Measurements from ENCODE around the gene LRRC28. TPM values are rescaled to one million over a fixed set of nuclear protein-coding genes. Genes with fewer than 3 reads are reported as not detected.
A peak's percentile ranks its signal among the peaks of the same experiment; 100 is the strongest.

Gene LRRC28
- total RNA-seq, 3 donors from 2014 or later (not counting 1 experiment from before 2014, with no cell fraction given) = 18.2 to 20.9 (median 18.7) TPM

GRCh38 chr15:99343881-99344551, 92.7 kb downstream of the LRRC28 start:
- Mint-ChIP-seq H3K4me3 (no peak overlapping the region), H3K9me3 (no peaks in the 10 kb centered on the region), H3K27me3 (ENCODE audit: low read depth in 2 of 2) (no peaks in the 10 kb centered on the region), H3K36me3 (no peaks in the 10 kb centered on the region), H3K4me1 (no peaks in the 10 kb centered on the region), H3K27ac (no peak overlapping the region)
- TF ChIP-seq CTCF (IDR thresholded peaks at IDR 0.05) = no peak
- Histone ChIP-seq H3K27me3 (ENCODE audit: control insufficient read depth, insufficient read depth, low read length) (no peaks in the 10 kb centered on the region), H3K4me3 (ENCODE audit: low read length) (no peak overlapping the region), H3K4me1 (ENCODE audit: control insufficient read depth, insufficient read depth, low read length) (no peaks in the 10 kb centered on the region), H3K9me3 (ENCODE audit: control insufficient read depth, insufficient read depth, low read length) (no peaks in the 10 kb centered on the region), H3K27ac (ENCODE audit: low read length) (no peak overlapping the region), H3K36me3 (ENCODE audit: control insufficient read depth, insufficient read depth, low read length) (peaks cover 2% of the 10 kb centered on the region)
- WGBS (ENCODE audit: insufficient coverage) = 91% methylated on average over 9 of the region's 9 CpGs
- ATAC-seq = no peak
- DNase-seq = peak in 1 of 2 donors; percentile 66
- intact Hi-C loops (cut with micrococcal nuclease) = no loop called here

- Mint-ChIP-seq H3K4me1 (no peaks in the 10 kb centered on the region), H3K9me3 (no peaks in the 10 kb centered on the region), H3K4me3 (no peak overlapping the region), H3K27ac (no peak overlapping the region), H3K36me3 (no peaks in the 10 kb centered on the region), H3K27me3 (ENCODE audit: low read depth in 2 of 2) (no peaks in the 10 kb centered on the region)
- H3K4me3 ChIP-seq (ENCODE audit: low read length) = no peak overlapping the region
- intact Hi-C loops (cut with micrococcal nuclease) = no loop called here
- no peaks in the 10 kb centered on the region for H3K4me1 ChIP-seq (ENCODE audit: control insufficient read depth, insufficient read depth, low read length)
- DNase-seq (no peak), ATAC-seq (no peak)
- no peaks in the 10 kb centered on the region for H3K27me3 ChIP-seq (ENCODE audit: control insufficient read depth, insufficient read depth, low read length)
- H3K36me3 ChIP-seq (ENCODE audit: control insufficient read depth, insufficient read depth, low read length) = peaks cover 2% of the 10 kb centered on the region
- no peaks in the 10 kb centered on the region for H3K9me3 ChIP-seq (ENCODE audit: control insufficient read depth, insufficient read depth, low read length)
- H3K27ac ChIP-seq (ENCODE audit: low read length) = no peak overlapping the region
- WGBS (ENCODE audit: insufficient coverage) = 100% methylated on average over 1 of the region's 2 CpGs
- TF ChIP-seq CTCF (IDR thresholded peaks at IDR 0.05) = no peak
Measured at GRCh38 chr15:99344639-99345038, 93.4 kb downstream of the LRRC28 start.

- Mint-ChIP-seq H3K4me3 (no peak overlapping the region), H3K27ac (no peak overlapping the region), H3K27me3 (ENCODE audit: low read depth in 2 of 2) (no peaks in the 10 kb centered on the region), H3K36me3 (no peaks in the 10 kb centered on the region), H3K4me1 (no peaks in the 10 kb centered on the region), H3K9me3 (no peaks in the 10 kb centered on the region)
- H3K9me3 ChIP-seq (ENCODE audit: control insufficient read depth, insufficient read depth, low read length) = no peaks in the 10 kb centered on the region
- H3K27me3 ChIP-seq (ENCODE audit: control insufficient read depth, insufficient read depth, low read length) = no peaks in the 10 kb centered on the region
- DNase-seq (no peak), ATAC-seq (no peak)
- 100% methylated on average over 1 of the region's 2 CpGs for WGBS (ENCODE audit: insufficient coverage)
- no peaks in the 10 kb centered on the region for H3K4me1 ChIP-seq (ENCODE audit: control insufficient read depth, insufficient read depth, low read length)
- no peak overlapping the region for H3K4me3 ChIP-seq (ENCODE audit: low read length)
- H3K36me3 ChIP-seq (ENCODE audit: control insufficient read depth, insufficient read depth, low read length) = peaks cover 2% of the 10 kb centered on the region
- intact Hi-C loops (cut with micrococcal nuclease) = no loop called here
- no peak for TF ChIP-seq CTCF (IDR thresholded peaks at IDR 0.05)
- H3K27ac ChIP-seq (ENCODE audit: low read length) = no peak overlapping the region
Measured at GRCh38 chr15:99345242-99345641, 94.0 kb downstream of the LRRC28 start.
